B cell (primary cell): ENCODE data around the gene SPP1. TPM values are rescaled to one million over a fixed set of nuclear protein-coding genes. Genes with fewer than 3 reads are reported as not detected.

ENCODE experiments used
- ATAC-seq: fragments of 200-7000 bp; cut with Tn5 transposase; one replicate; pipeline ENCODE4 v1.10.0; 2021; ENCODE audit warnings: low read depth, mild to moderate bottlenecking, moderate number of reproducible peaks, moderate library complexity
- CTCF ChIA-PET: fragments of 350-600 bp; sonication (Branson Sonifier 250); formaldehyde crosslinking; loops from one replicate; lab custom pipeline; 2021; ENCODE audit warnings: antibody characterized with exemption, inconsistent platforms; lab: Charles Lee
- POLR2A ChIA-PET: fragments of 350-600 bp; sonication (Branson Sonifier 250); formaldehyde crosslinking; loops from one replicate; lab custom pipeline; 2021; ENCODE audit warnings: antibody characterized with exemption; lab: Charles Lee
- DNase-seq: peaks from one replicate; pipeline ENCODE4 v3.0.0; 2013
- H2AFZ ChIP-seq: 2 replicates; pipeline ENCODE4 v1.6.1; 2012; ENCODE audit warnings: mild to moderate bottlenecking, low read depth, low read length; ENCODE audit not compliant: insufficient read depth, poor library complexity, severe bottlenecking
- H3K27ac ChIP-seq, 2 donors: 1 replicate in 1 of 2; 2 replicates in 1 of 2; pipeline ENCODE4 v1.5.1; 2012 to 2013; ENCODE audit warnings: low read length in 2 of 2, mild to moderate bottlenecking in 2 of 2, moderate library complexity in 1 of 2
- H3K27me3 ChIP-seq, 4 experiments: fragments of 200-600 bp in 1 of 4; sonication (generic) in 1 of 4; replicated peaks in 1 of 4; 1 replicate in 2 of 4; 2 replicates in 2 of 4; pipeline versions ENCODE4 v1.6.1 to v1.7.0; 2013 to 2016; ENCODE audit warnings: low read length in 3 of 4, mild to moderate bottlenecking in 2 of 4, mixed read lengths in 1 of 4, moderate library complexity in 1 of 4; ENCODE audit not compliant: insufficient read depth in 4 of 4, control insufficient read depth in 3 of 4; ENCODE audit errors: control extremely low read depth in 1 of 4
- H3K36me3 ChIP-seq, 2 experiments: replicated peaks in 1 of 2; 1 replicate in 1 of 2; 2 replicates in 1 of 2; pipeline versions ENCODE4 v1.6.1 to v1.7.1; 2013; ENCODE audit warnings: low read length in 1 of 2; ENCODE audit not compliant: insufficient read depth in 2 of 2, control insufficient read depth in 1 of 2; ENCODE audit errors: control extremely low read depth in 1 of 2, extremely low read depth in 1 of 2
- H3K4me1 ChIP-seq, 2 donors: fragments of 200-600 bp in 1 of 2; sonication (generic) in 1 of 2; 1 replicate in 1 of 2; 2 replicates in 1 of 2; pipeline versions ENCODE4 v1.5.1 to v1.6.1; 2013 to 2017; ENCODE audit warnings: low read length in 2 of 2; ENCODE audit not compliant: control insufficient read depth in 2 of 2, insufficient read depth in 2 of 2
- H3K4me2 ChIP-seq: replicated peaks from 2 replicates; pipeline ENCODE3; 2012; ENCODE audit warnings: mild to moderate bottlenecking, low read depth, low read length; ENCODE audit not compliant: poor library complexity, severe bottlenecking
- H3K4me3 ChIP-seq, 5 experiments: fragments of 200-600 bp in 1 of 5; sonication (generic) in 1 of 5; 1 replicate in 3 of 5; 2 replicates in 2 of 5; pipeline versions ENCODE4 v1.5.1 to v1.7.0; 2011 to 2016; ENCODE audit warnings: low read length in 4 of 5, mild to moderate bottlenecking in 4 of 5, low read depth in 2 of 5, control low read depth in 1 of 5, moderate library complexity in 1 of 5; ENCODE audit not compliant: insufficient read depth in 1 of 5; ENCODE audit errors: control extremely low read depth in 1 of 5, extremely low read depth in 1 of 5
- H3K79me2 ChIP-seq: fragments of 200-600 bp; sonication (generic); one replicate; pipeline ENCODE4 v1.6.0; 2016; ENCODE audit warnings: low read length; ENCODE audit not compliant: control insufficient read depth, insufficient read depth
- H3K9ac ChIP-seq: fragments of 200-600 bp; sonication (generic); 2 replicates; pipeline ENCODE4 v1.6.1; 2017; ENCODE audit warnings: mild to moderate bottlenecking, low read length, moderate library complexity
- H3K9me3 ChIP-seq, 3 donors: one replicate each; pipeline versions ENCODE4 v1.6.1 to v1.7.1; 2013; ENCODE audit warnings: low read length in 2 of 3; ENCODE audit not compliant: control insufficient read depth in 2 of 3, insufficient read depth in 1 of 3; ENCODE audit errors: control extremely low read depth in 1 of 3
- H4K20me1 ChIP-seq: 2 replicates; pipeline ENCODE4 v1.6.0; 2012; ENCODE audit warnings: mild to moderate bottlenecking, low read length; ENCODE audit not compliant: insufficient read depth, control insufficient read depth, poor library complexity, severe bottlenecking
- H3K27ac Mint-ChIP-seq: one replicate; pipeline ENCODE4 v1.8.0; 2021; ENCODE audit warnings: mixed read lengths
- H3K27me3 Mint-ChIP-seq: one replicate; pipeline ENCODE4 v1.8.0; 2021; ENCODE audit warnings: mixed read lengths
- H3K4me1 Mint-ChIP-seq: one replicate; pipeline ENCODE4 v1.8.0; 2021; ENCODE audit warnings: mixed read lengths
- H3K4me3 Mint-ChIP-seq: one replicate; pipeline ENCODE4 v1.8.0; 2021; ENCODE audit warnings: mixed read lengths
- H3K9me3 Mint-ChIP-seq: one replicate; pipeline ENCODE4 v1.8.0; 2022; ENCODE audit warnings: mixed read lengths; ENCODE audit not compliant: insufficient read depth
- CTCF ChIP-seq: fragments of 200-600 bp; IDR thresholded peaks from one replicate; pipeline ENCODE4 v1.8.0; 2022; ENCODE audit warnings: antibody characterized with exemption, mild to moderate bottlenecking
- EZH2 ChIP-seq: IDR thresholded peaks from 2 replicates; pipeline ENCODE4 v1.6.1; 2012; ENCODE audit warnings: borderline replicate concordance, low read depth, mild to moderate bottlenecking, moderate library complexity, low read length; ENCODE audit not compliant: insufficient read depth, poor library complexity, severe bottlenecking
- WGBS: methylation state at CpG from one replicate; pipeline ENCODE4 v1.1.5; 2013; ENCODE audit warnings: missing lambda C conversion rate; ENCODE audit not compliant: insufficient coverage; 5-methylcytosine and 5-hydroxymethylcytosine counted together
- intact Hi-C: fragments of 100-400 bp; cut with micrococcal nuclease; formaldehyde crosslinking; loops from one replicate; pipeline ENCODE4 v1.10.0; 2022
- polyA plus RNA-seq: library from polyadenylated mRNA; depleted of rRNA; stranded (reverse); fragments of >200 nt; gene quantifications from 2 replicates; pipeline ENCODE4 v1.2.3, GENCODE V29; 2012
- total RNA-seq, 2 donors: library from RNA; stranded (reverse); fragments of 120-200 nt in 1 of 2; gene quantifications; 1 replicate in 1 of 2; 2 replicates in 1 of 2; pipeline versions ENCODE4 v1.2.3 to v1.2.4, GENCODE V29; 2013 to 2022

Gene SPP1
- total and polyA plus RNA-seq, 2 donors (not counting 1 experiment from before 2014, with no cell fraction given), result not detected

GRCh38 chr4:88003261-88003660, 27.7 kb downstream of the SPP1 start:
- peaks cover 5% of the 10 kb centered on the region for H3K27me3 Mint-ChIP-seq
- DNase-seq, result no peak
- Histone ChIP-seq H3K4me3 (no peak overlapping the region), H3K4me1 (peaks cover under 1 to 5% of the 10 kb centered on the region in 2 donors), H3K79me2 (no peaks in the 10 kb centered on the region), H3K27me3 (peaks cover 0 to 8% (median 0%) of the 10 kb centered on the region in 4 experiments), H3K27ac (no peak overlapping the region), H3K9me3 (peaks cover 0 to 3% (median 3%) of the 10 kb centered on the region in 3 donors), H3K9ac (no peak overlapping the region), H3K4me2 (no peak overlapping the region), H4K20me1 (no peaks in the 10 kb centered on the region), H2AFZ (no peak overlapping the region), H3K36me3 (no peaks in the 10 kb centered on the region)
- no peak for TF ChIP-seq CTCF
- TF ChIP-seq EZH2, result no peak
- H3K4me3 Mint-ChIP-seq, result no peak overlapping the region
- ChIA-PET CTCF (interaction anchor here (0.6 kb wide), 1 partner anchor 31 kb away, joined by 4 read pairs; no protein-coding TSS in a partner anchor), POLR2A (no interaction called here)
- no peak overlapping the region for H3K27ac Mint-ChIP-seq
- ATAC-seq, result no peak
- intact Hi-C loops, result no loop called here
- H3K9me3 Mint-ChIP-seq, result no peaks in the 10 kb centered on the region
- WGBS, result no CpG with 5 or more reads among the region's 3 CpGs
- peaks cover 8% of the 10 kb centered on the region for H3K4me1 Mint-ChIP-seq

DNA sequence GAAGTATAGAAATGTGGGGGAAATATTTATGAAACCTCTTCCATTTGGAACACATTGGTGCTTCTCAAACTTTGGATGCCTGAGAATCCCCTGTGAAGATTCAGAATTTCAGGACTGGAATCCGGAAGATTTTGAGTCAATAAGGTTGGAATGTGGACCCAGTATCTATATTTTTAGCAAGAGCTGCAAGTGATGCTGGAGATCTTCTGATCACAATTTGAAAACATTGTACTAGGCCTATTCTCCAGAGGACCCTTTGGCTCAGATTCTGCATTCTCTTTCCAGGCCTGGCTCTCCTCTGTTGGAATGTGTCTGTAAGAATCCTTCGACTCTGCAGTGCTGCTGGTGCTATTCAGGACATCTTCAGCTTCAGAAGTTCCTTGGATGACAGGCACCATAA, 29.6 kb downstream of the SPP1 start:
- no peak for ATAC-seq
- Histone ChIP-seq H4K20me1 (no peaks in the 10 kb centered on the region), H3K4me1 (peaks cover 6 to 10% of the 10 kb centered on the region in 2 donors), H3K36me3 (no peaks in the 10 kb centered on the region), H3K4me2 (no peak overlapping the region), H3K27me3 (peaks cover 0 to 8% (median 0%) of the 10 kb centered on the region in 4 experiments), H3K9me3 (peaks cover 0 to 3% (median 3%) of the 10 kb centered on the region in 3 donors), H3K4me3 (no peak overlapping the region), H3K79me2 (no peaks in the 10 kb centered on the region), H2AFZ (no peak overlapping the region), H3K27ac (no peak overlapping the region), H3K9ac (no peak overlapping the region)
- Mint-ChIP-seq H3K4me3 (no peak overlapping the region), H3K27me3 (peaks cover 5% of the 10 kb centered on the region), H3K27ac (no peak overlapping the region), H3K4me1 (peaks cover 14% of the 10 kb centered on the region), H3K9me3 (no peaks in the 10 kb centered on the region)
- no peak for TF ChIP-seq CTCF
- TF ChIP-seq EZH2, result no peak
- no peak for DNase-seq
- intact Hi-C loops, result no loop called here
- ChIA-PET CTCF (interaction anchor here (1.3 kb wide), 1 partner anchor 32 kb away, joined by 3 read pairs; no protein-coding TSS in a partner anchor), POLR2A (no interaction called here)
- WGBS, result 79% methylated on average over 1 of the region's 2 CpGs
